Pancreas (tissue), 10 donors: ENCODE measurements around the gene SUSD5. TPM values are rescaled to one million over a fixed set of nuclear protein-coding genes. Genes with fewer than 3 reads are reported as not detected.
"Not testable (repeated sequence)": the region's sequence is repeated elsewhere in the genome, so short reads cannot be mapped to it uniquely, and the experiment has no call there.

Experiments
- ATAC-seq, 4 donors: fragments of 200-7000 bp; cut with Tn5 transposase; one replicate each; pipeline versions ENCODE4 v1.8.0 to v1.9.1; 2020; ENCODE audit warnings: mild to moderate bottlenecking in 4 of 4, moderate library complexity in 4 of 4
- DNase-seq, 6 donors: peaks; one replicate each; pipeline ENCODE4 v3.0.0-alpha.2; 2020
- FAIRE-seq: peaks from 2 replicates; lab custom pipeline; 2012; peaks lifted over from hg19 to GRCh38; lab: Jason Lieb, UNC
- H3K27ac ChIP-seq, 4 donors: fragments of 200-600 bp; sonication (generic); 1 replicate in 3 of 4; 2 replicates in 1 of 4; pipeline versions ENCODE4 v1.5.0 to v1.8.0; 2020
- H3K27me3 ChIP-seq, 4 donors: fragments of 200-600 bp; one replicate each; pipeline ENCODE4 v1.8.0; 2021
- H3K36me3 ChIP-seq, 3 donors: fragments of 200-600 bp; sonication (generic) in 1 of 3; one replicate each; pipeline versions ENCODE4 v1.5.0 to v1.8.0; 2020 to 2021
- H3K4me1 ChIP-seq, 3 donors: fragments of 200-600 bp; one replicate each; pipeline ENCODE4 v1.8.0; 2021
- H3K4me3 ChIP-seq, 4 donors: fragments of 200-600 bp; sonication (generic) in 2 of 4; one replicate each; pipeline versions ENCODE4 v1.5.0 to v1.8.0; 2020 to 2021
- H3K9me3 ChIP-seq, 4 donors: fragments of 200-600 bp; one replicate each; pipeline ENCODE4 v1.8.0; 2021
- WGBS, 2 donors: extraction: QIAGEN DNeasy Blood & Tissue Kit; methylation state at CpG; one replicate each; pipeline ENCODE4 v1.1.7; 2013; 5-methylcytosine and 5-hydroxymethylcytosine counted together
- intact Hi-C, 3 donors: fragments of 100-400 bp; cut with DNase I; formaldehyde crosslinking; loops; one replicate each; pipeline versions ENCODE4 v1.11.1 to v1.14.2; 2022
- polyA plus RNA-seq, 2 donors: library from polyadenylated mRNA; stranded (reverse); fragments of 200-250 nt; gene quantifications; one replicate each; pipeline ENCODE4 v1.2.3, GENCODE V29; 2013
- total RNA-seq, 6 donors: library from RNA; stranded (reverse); fragmentation: NEBNext Ultra II Directional in 4 of 6; extraction: Animal tissue kit (Norgen Biotek cat#: 25700) in 4 of 6; gene quantifications; one replicate each; pipeline versions ENCODE4 v1.2.1 to v1.2.4, GENCODE V29; 2021 to 2023
- TF ChIP-seq, protein P1 (sequence below), 4 donors: fragments of 200-600 bp; sonication (generic) in 3 of 4; IDR thresholded peaks; one replicate each; pipeline versions ENCODE4 v1.5.0 to v1.8.0; 2021; ENCODE audit warnings: antibody characterized with exemption in 4 of 4
- donor health status: healthy with polysubstance abuse.
- donor health status: DM: no; HTN: no; CAD: no; lungs with moderate emphysema.
- donor health status: DM: no; HTN: no; CAD: no.
- donor health status: control.
- donor health status: control.
- donor health status: Bipolar disorder and iron deficiency.
- donor health status: DM: yes; HTN: yes; CAD: no.
- donor health status: DM: no; HTN: no; CAD: no.
- donor health status: DM: no; HTN: no; CAD: no.
- donor health status: DM: yes; HTN: yes; CAD: no.

SUSD5 gene
- total and polyA plus RNA-seq, 8 donors, result 0.05 to 0.54 (median 0.21) TPM

DNA sequence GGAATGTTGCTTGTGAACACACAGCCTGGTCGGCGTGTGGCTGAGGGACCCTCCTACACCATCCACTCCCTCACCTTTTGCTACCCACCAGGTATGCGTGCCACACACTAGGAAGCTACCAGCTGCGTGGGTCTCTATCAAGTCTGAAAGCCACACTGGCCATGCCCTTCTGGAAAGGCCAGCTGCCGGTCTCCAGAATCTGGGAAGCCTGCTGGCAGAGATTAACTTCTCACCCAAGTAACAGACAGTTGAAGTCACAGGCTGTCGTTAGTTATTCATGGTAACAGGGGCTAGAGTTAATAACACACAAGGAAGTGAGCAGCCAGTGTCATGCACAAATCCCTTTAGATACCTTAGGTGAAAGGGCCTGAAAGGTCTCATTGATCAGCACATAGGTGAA, 48.1 kb downstream of the SUSD5 start:
- no peak for ATAC-seq
- Histone ChIP-seq H3K4me1 (no peaks in the 10 kb centered on the region), H3K9me3 (no peaks in the 10 kb centered on the region), H3K27me3 (no peaks in the 10 kb centered on the region), H3K36me3 (no peaks in the 10 kb centered on the region), H3K4me3 (no peak overlapping the region), H3K27ac (no peak overlapping the region)
- intact Hi-C loops, result no loop called here
- no peak for FAIRE-seq
- TF ChIP-seq, protein P1, sequence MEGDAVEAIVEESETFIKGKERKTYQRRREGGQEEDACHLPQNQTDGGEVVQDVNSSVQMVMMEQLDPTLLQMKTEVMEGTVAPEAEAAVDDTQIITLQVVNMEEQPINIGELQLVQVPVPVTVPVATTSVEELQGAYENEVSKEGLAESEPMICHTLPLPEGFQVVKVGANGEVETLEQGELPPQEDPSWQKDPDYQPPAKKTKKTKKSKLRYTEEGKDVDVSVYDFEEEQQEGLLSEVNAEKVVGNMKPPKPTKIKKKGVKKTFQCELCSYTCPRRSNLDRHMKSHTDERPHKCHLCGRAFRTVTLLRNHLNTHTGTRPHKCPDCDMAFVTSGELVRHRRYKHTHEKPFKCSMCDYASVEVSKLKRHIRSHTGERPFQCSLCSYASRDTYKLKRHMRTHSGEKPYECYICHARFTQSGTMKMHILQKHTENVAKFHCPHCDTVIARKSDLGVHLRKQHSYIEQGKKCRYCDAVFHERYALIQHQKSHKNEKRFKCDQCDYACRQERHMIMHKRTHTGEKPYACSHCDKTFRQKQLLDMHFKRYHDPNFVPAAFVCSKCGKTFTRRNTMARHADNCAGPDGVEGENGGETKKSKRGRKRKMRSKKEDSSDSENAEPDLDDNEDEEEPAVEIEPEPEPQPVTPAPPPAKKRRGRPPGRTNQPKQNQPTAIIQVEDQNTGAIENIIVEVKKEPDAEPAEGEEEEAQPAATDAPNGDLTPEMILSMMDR (IDR thresholded peaks at IDR 0.05), result no peak
- DNase-seq, result no peak
- 84 to 88% methylated on average over 6 of the region's 6 CpGs for WGBS, 2 donors

DNA sequence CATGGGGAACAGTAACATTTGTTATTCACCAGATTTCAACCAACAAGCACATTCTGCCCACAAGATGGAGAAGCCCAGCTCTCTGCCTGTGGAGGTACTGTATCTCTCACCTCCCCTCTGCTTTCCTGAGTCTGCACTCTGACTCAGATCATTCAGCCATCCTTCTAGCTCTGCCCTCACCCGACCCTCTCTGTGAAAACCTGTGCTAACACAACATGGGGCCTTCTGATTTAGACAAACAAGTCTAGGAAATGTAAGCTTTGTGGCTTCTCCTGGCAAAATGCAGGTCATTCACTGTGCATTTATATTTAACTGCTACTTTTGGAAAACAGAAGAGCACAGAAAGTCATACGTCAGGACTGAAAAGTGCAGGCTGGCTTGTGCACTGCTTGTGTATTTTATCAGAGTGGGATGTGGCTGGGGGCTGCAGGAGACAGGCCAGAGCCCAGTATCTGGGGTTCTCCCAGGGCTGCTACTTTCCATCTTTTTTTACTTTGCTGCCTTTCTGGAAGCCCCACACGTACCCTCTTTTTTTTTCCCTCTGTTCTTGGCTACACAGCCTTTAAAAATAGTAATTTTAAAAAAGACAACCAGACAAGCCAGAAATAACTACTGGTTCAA, 50.8 kb downstream of the SUSD5 start:
- ATAC-seq, result no peak
- WGBS, 2 donors, result 61% methylated on average over 3 of the region's 3 CpGs

DNA sequence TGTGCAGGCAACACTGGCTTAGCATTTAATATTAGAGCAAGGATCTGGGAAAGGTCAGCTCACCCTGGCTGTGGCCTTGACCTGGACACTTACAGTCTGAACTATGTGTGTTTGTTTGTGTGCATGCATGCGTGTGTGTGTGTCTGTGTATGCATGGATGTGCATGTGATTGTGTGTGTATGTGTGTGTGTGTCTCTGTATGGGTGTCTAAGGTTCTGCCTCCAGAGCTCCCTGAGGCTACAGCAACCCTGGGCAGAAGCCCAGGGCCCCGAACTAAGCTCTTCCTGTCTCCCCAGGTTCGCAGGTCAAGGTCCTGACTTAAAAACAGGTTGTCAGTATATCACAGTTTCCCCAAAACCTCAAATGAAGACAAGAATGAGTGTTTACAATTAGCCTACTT, 51.3 kb downstream of the SUSD5 start:
- no peak overlapping the region for H3K27ac ChIP-seq

More for the DNA sequence above, 50.8 kb downstream of the SUSD5 start:
- Histone ChIP-seq H3K27ac (no peak overlapping the region), H3K36me3 (no peaks in the 10 kb centered on the region), H3K4me1 (no peaks in the 10 kb centered on the region), H3K9me3 (no peaks in the 10 kb centered on the region), H3K27me3 (no peaks in the 10 kb centered on the region), H3K4me3 (no peak overlapping the region)
- intact Hi-C loops, result no loop called here
- TF ChIP-seq, protein P1 (IDR thresholded peaks at IDR 0.05), result no peak
- FAIRE-seq (no peak), DNase-seq (no peak)

DNA sequence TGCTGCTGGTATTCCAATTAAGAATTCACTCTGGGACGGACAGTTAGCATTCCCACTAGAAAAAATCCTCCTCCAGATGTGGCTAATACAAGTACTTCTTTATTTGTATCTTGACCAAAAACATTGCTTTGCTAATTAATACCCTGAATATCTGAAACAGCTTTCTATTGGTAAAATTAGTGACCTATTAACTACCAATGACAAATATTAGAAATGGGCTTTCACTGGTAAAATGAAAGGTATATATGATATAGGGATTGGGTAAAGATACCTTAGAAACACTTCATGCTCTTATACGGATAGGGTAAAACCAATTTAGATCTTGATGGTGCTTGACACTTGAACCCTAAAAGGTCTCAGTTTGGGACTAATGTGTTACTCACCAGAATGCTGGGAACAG, 52.5 kb downstream of the SUSD5 start:
- Histone ChIP-seq H3K36me3 (no peaks in the 10 kb centered on the region), H3K27me3 (no peaks in the 10 kb centered on the region), H3K27ac (no peak overlapping the region), H3K9me3 (no peaks in the 10 kb centered on the region), H3K4me1 (no peaks in the 10 kb centered on the region), H3K4me3 (no peak overlapping the region)
- FAIRE-seq (no peak), DNase-seq (no peak), ATAC-seq (no peak)
- WGBS, 2 donors, result 58 to 60% methylated on average over 2 of the region's 2 CpGs
- intact Hi-C loops, result no loop called here
- TF ChIP-seq, protein P1 (IDR thresholded peaks at IDR 0.05), result no peak

More for the DNA sequence above, 51.3 kb downstream of the SUSD5 start:
- Histone ChIP-seq H3K36me3 (no peaks in the 10 kb centered on the region), H3K9me3 (no peaks in the 10 kb centered on the region), H3K4me1 (no peaks in the 10 kb centered on the region), H3K4me3 (no peak overlapping the region), H3K27me3 (no peaks in the 10 kb centered on the region)
- intact Hi-C loops, result no loop called here
- ATAC-seq (no peak), FAIRE-seq (no peak), DNase-seq (no peak)
- TF ChIP-seq, protein P1 (IDR thresholded peaks at IDR 0.05), result no peak
- WGBS, 2 donors, result 61 to 71% methylated on average over 3 of the region's 3 CpGs

DNA sequence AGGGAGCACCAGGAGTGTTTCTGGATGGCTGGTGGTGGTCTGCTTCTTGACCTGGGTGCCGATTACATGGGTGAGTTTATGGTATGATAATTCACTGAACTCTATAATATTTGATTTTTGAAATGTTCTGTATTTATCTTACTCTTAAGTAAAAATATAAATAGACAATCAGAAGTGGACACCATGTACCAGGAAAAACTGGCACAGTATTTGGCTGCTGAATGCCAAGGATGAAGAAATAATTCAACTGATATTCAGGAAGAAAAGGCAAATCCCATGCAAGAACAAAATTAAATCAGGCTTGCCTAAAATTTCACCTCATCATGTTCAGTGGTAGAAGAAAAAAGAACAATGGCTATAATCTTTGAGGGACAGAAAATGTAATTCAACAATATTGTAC, 53.2 kb downstream of the SUSD5 start:
- intact Hi-C loops, result no loop called here
- Histone ChIP-seq H3K4me3 (no peak overlapping the region), H3K36me3 (no peaks in the 10 kb centered on the region), H3K27ac (no peak overlapping the region), H3K27me3 (no peaks in the 10 kb centered on the region), H3K4me1 (no peaks in the 10 kb centered on the region), H3K9me3 (no peaks in the 10 kb centered on the region)
- TF ChIP-seq, protein P1 (IDR thresholded peaks at IDR 0.05), result no peak
- no peak for ATAC-seq
- no peak for DNase-seq
- WGBS, 2 donors, result 68 to 75% methylated on average over 1 of the region's 1 CpG
- FAIRE-seq, result no peak

DNA sequence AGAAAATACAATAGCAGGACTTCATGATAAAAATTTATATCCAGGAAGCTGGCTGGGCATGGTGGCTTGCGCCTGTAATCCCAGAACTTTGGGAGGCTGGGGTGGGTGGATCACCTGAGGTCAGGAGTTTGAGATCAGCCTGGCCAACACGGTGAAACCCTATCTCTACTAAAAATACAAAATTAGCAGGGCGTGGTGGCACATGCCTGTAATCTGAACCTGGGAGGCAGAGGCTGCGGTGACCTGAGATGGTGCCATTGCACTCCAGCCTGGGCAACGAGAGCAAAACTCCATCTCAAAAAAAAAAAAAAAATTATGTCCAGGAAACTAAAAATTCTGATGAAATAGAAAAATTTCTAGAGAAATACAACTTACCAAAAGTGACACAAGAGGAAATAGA, 56.0 kb downstream of the SUSD5 start:
- H3K27me3 ChIP-seq, DNase-seq, H3K4me3 ChIP-seq, intact Hi-C loops, H3K36me3 ChIP-seq, FAIRE-seq, H3K4me1 ChIP-seq, H3K9me3 ChIP-seq, ATAC-seq, H3K27ac ChIP-seq: not testable (repeated sequence)
- WGBS, 2 donors, result 72 to 80% methylated on average over 5 of the region's 5 CpGs
